ENCODE results near the gene ABCA9.

DNA sequence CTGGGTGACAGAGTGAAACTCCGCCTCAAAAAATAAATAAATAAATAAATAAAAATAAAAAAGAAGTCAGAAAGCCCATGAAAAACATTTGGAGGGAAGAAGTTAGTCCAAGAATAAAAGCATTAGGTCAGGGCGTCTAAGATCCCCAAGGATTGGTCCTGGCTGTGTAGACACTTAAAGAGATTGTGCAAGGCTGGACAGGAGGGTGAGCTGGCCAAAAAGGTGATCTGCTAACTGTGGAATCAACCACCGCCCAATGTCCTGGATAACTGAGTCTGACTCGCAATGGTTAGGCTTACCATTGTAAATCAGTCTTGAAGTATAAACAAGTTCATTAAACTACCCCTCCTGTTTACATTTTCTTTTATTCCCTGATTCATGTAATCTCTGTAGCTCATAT, 96.8 kb downstream of the ABCA9 start:
- TF ChIP-seq, protein P1, sequence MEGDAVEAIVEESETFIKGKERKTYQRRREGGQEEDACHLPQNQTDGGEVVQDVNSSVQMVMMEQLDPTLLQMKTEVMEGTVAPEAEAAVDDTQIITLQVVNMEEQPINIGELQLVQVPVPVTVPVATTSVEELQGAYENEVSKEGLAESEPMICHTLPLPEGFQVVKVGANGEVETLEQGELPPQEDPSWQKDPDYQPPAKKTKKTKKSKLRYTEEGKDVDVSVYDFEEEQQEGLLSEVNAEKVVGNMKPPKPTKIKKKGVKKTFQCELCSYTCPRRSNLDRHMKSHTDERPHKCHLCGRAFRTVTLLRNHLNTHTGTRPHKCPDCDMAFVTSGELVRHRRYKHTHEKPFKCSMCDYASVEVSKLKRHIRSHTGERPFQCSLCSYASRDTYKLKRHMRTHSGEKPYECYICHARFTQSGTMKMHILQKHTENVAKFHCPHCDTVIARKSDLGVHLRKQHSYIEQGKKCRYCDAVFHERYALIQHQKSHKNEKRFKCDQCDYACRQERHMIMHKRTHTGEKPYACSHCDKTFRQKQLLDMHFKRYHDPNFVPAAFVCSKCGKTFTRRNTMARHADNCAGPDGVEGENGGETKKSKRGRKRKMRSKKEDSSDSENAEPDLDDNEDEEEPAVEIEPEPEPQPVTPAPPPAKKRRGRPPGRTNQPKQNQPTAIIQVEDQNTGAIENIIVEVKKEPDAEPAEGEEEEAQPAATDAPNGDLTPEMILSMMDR (IDR thresholded peaks at IDR 0.05; ENCODE audit: poor library complexity, severe bottlenecking), result no peak
- TF ChIP-seq EZH2 (IDR thresholded peaks at IDR 0.05; ENCODE audit: borderline replicate concordance, insufficient read depth, low read length, poor library complexity, severe bottlenecking), result no peak
- TF ChIP-seq POLR2AphosphoS5 (IDR thresholded peaks at IDR 0.05), result no peak
- TF ChIP-seq EP300 (conservative IDR thresholded peaks at IDR 0.05; ENCODE audit: poor library complexity, severe bottlenecking), result no peak
- TF ChIP-seq SMC3 (conservative IDR thresholded peaks at IDR 0.05; ENCODE audit: poor library complexity), result no peak
- TF ChIP-seq MXI1 (conservative IDR thresholded peaks at IDR 0.05; ENCODE audit: poor library complexity, severe bottlenecking), result no peak
- TF ChIP-seq, protein P2, sequence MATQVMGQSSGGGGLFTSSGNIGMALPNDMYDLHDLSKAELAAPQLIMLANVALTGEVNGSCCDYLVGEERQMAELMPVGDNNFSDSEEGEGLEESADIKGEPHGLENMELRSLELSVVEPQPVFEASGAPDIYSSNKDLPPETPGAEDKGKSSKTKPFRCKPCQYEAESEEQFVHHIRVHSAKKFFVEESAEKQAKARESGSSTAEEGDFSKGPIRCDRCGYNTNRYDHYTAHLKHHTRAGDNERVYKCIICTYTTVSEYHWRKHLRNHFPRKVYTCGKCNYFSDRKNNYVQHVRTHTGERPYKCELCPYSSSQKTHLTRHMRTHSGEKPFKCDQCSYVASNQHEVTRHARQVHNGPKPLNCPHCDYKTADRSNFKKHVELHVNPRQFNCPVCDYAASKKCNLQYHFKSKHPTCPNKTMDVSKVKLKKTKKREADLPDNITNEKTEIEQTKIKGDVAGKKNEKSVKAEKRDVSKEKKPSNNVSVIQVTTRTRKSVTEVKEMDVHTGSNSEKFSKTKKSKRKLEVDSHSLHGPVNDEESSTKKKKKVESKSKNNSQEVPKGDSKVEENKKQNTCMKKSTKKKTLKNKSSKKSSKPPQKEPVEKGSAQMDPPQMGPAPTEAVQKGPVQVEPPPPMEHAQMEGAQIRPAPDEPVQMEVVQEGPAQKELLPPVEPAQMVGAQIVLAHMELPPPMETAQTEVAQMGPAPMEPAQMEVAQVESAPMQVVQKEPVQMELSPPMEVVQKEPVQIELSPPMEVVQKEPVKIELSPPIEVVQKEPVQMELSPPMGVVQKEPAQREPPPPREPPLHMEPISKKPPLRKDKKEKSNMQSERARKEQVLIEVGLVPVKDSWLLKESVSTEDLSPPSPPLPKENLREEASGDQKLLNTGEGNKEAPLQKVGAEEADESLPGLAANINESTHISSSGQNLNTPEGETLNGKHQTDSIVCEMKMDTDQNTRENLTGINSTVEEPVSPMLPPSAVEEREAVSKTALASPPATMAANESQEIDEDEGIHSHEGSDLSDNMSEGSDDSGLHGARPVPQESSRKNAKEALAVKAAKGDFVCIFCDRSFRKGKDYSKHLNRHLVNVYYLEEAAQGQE (IDR thresholded peaks at IDR 0.05; ENCODE audit: borderline replicate concordance), result no peak
- no peak for TF ChIP-seq TAF1 (IDR thresholded peaks at IDR 0.05; ENCODE audit: low read depth)

Measured in neural cell (in vitro differentiated cells).